Activated CD4-positive, alpha-beta T cell treated with anti-CD3 and anti-CD28 coated beads, Interleukin-2, amount 10 ng/mL, durations not matched to agents 24 days and 14 days (primary cell): ENCODE data around the gene LIX1. TPM values are rescaled to one million over a fixed set of nuclear protein-coding genes. Genes with fewer than 3 reads are reported as not detected.
"Not testable (repeated sequence)": the region's sequence is repeated elsewhere in the genome, so short reads cannot be mapped to it uniquely, and the experiment has no call there.

Source experiments
- DNase-seq: peaks from one replicate; pipeline ENCODE4 v3.0.0; 2022
- H3K27ac Mint-ChIP-seq: one replicate; pipeline ENCODE4 v1.8.0; 2022; ENCODE audit warnings: mild to moderate bottlenecking, mixed read lengths
- H3K27me3 Mint-ChIP-seq: one replicate; pipeline ENCODE4 v1.8.0; 2022; ENCODE audit warnings: mixed read lengths
- H3K36me3 Mint-ChIP-seq: one replicate; pipeline ENCODE4 v1.8.0; 2022; ENCODE audit warnings: low read depth, mild to moderate bottlenecking, mixed read lengths
- H3K4me1 Mint-ChIP-seq: one replicate; pipeline ENCODE4 v1.8.0; 2021; ENCODE audit warnings: mixed read lengths
- H3K4me3 Mint-ChIP-seq: one replicate; pipeline ENCODE4 v1.8.0; 2022; ENCODE audit warnings: mild to moderate bottlenecking, moderate library complexity, mixed read lengths
- H3K9me3 Mint-ChIP-seq: one replicate; pipeline ENCODE4 v1.8.0; 2021; ENCODE audit warnings: mixed read lengths
- intact Hi-C: fragments of 100-400 bp; cut with micrococcal nuclease; formaldehyde crosslinking; loops from one replicate; pipeline ENCODE4 v1.15.1; 2023
- total RNA-seq: library from RNA; stranded (reverse); gene quantifications from 2 replicates; pipeline ENCODE4 v1.2.3, GENCODE V29; 2022

Gene LIX1
- total RNA-seq, 1 donor from 2014 or later, result not detected

DNA sequence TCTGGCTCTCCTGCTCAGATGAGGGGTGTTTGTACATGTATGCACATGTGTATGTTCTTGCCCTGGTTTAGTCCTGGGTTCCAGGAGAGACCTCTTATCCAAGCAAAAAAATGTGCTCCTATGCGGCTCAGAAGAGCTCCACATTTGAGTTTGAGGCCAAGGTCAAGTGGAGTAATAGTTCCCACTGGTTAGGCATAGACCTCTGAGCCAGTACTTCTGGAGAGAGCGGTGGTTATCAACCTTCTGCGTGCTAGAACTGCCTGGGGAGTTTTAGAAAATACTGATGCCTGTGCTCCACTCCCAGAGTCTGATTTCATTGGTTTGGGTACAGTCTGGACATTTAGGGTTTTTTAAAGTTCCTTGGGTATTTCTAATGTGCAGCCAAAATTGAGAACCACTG lies 51.5 kb downstream of the LIX1 start:
- Mint-ChIP-seq H3K27ac (no peak overlapping the region), H3K4me1 (peaks cover 15% of the 10 kb centered on the region), H3K27me3 (peaks cover 32% of the 10 kb centered on the region), H3K4me3 (no peak overlapping the region), H3K36me3 (no peaks in the 10 kb centered on the region), H3K9me3 (peaks cover 7% of the 10 kb centered on the region)
- no peak for DNase-seq
- intact Hi-C loops, result loop anchor here (10.0 kb wide), 3 partner anchors 156 to 1934 kb away; partner anchors contain the start of gene LNPEP

DNA sequence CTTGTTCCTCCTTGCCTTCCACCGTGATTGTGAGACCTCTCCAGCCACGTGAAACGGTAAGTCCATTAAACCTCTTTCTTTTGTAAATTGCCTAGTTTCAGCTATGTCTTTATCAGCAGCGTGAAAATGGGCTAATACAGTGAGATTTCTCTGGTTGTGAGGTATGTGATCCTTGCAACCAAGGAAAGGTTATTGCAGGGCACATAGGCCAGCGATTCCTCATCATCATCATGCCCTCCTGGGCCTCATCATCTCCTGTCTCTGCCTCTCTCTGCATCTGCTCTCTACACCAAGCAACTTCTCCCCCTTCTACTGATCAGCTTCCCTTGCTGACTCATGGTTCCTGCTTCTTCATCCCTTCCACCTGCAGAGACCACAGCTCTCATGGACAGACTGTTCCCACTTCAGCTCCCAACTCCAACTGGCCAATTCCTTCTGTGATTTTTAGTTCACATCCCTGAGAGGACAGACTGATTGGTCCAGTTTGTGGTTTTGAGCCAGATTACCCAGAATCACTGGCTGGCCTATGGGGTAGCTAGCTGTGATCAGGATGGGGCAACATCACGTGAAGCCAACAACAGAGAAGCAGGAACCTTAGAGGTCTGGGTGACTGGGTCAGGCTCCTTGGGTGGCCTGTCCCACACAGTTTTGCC lies 53.1 kb downstream of the LIX1 start:
- intact Hi-C loops, result no loop called here
- no peak overlapping the region for H3K4me3 Mint-ChIP-seq
- peaks cover 4% of the 10 kb centered on the region for H3K9me3 Mint-ChIP-seq
- H3K4me1 Mint-ChIP-seq, result peaks cover 2% of the 10 kb centered on the region
- no peak overlapping the region for H3K27ac Mint-ChIP-seq
- peaks cover 33% of the 10 kb centered on the region for H3K27me3 Mint-ChIP-seq
- H3K36me3 Mint-ChIP-seq, result no peaks in the 10 kb centered on the region
- DNase-seq, result no peak

GRCh38 chr5:97088774-97089148 lies 53.6 kb downstream of the LIX1 start:
- no peak overlapping the region for H3K4me3 Mint-ChIP-seq
- intact Hi-C loops, result no loop called here
- H3K27ac Mint-ChIP-seq, result no peak overlapping the region
- peaks cover 2% of the 10 kb centered on the region for H3K4me1 Mint-ChIP-seq
- DNase-seq, result no peak
- H3K27me3 Mint-ChIP-seq, result peaks cover 38% of the 10 kb centered on the region
- H3K36me3 Mint-ChIP-seq, result no peaks in the 10 kb centered on the region
- H3K9me3 Mint-ChIP-seq, result peaks cover 7% of the 10 kb centered on the region

DNA sequence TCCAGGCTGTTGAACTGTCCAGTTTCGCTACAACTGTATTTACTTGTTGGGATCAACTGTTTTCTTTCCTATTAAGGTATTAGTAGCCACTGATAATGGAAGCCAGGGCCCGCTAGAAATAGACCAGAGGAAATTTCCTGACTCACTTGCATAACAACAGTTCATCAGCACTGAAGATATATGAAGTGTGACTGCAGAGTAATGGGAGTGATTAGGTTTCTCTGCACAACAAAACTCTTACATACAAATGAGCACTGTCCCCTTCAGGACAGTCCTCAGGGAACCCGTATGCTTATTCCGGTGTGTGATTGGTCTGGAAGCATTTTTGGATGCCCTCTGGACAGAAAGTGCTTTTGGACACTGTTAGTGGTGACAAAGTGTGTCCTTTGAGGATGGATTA lies 55.3 kb downstream of the LIX1 start:
- H3K4me1 Mint-ChIP-seq, result peaks cover 4% of the 10 kb centered on the region
- H3K9me3 Mint-ChIP-seq, result peaks cover 7% of the 10 kb centered on the region
- H3K27ac Mint-ChIP-seq, result no peak overlapping the region
- intact Hi-C loops, result no loop called here
- no peak for DNase-seq
- H3K36me3 Mint-ChIP-seq, result no peaks in the 10 kb centered on the region
- peaks cover 40% of the 10 kb centered on the region for H3K27me3 Mint-ChIP-seq
- no peak overlapping the region for H3K4me3 Mint-ChIP-seq

- intact Hi-C loops, result no loop called here
- Mint-ChIP-seq H3K4me3 (no peak overlapping the region), H3K9me3 (peaks cover 7% of the 10 kb centered on the region), H3K27me3 (peaks cover 34% of the 10 kb centered on the region), H3K27ac (no peak overlapping the region), H3K36me3 (no peaks in the 10 kb centered on the region), H3K4me1 (peaks cover 11% of the 10 kb centered on the region)
- DNase-seq, result no peak
These were observed 56.8 kb downstream of the LIX1 start for GRCh38 chr5:97085459-97086181.

DNA sequence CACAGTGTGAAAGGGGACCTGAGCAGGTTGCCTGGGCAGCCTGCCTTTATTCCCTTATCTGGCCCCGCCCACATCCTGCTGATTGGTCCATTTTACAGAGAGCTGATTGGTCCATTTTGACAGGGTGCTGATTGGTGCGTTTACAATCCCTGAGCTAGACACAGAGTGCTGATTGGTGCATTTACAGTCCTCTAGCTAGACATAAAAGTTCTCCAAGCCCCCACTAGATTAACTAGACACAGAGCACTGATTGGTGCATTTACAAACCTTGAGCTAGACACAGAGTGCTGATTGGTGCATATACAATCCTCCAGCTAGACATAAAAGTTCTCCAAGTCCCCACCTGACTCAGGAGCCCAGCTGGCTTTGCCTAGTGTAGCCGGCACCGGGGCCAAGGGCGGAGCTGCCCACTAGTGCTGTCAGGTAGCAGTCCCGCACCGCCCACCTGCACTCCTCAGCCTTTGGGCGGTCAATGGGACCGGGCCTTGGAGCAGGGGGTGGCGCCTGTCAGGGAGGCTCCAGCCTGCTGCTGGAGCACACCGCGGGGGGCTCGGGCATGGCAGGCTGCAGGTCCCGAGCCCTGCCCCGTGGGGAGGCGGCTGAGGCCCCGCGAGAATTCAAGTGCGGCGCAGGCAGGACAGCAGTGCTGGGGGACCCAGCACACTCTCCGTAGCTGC lies 57.5 kb downstream of the LIX1 start:
- Mint-ChIP-seq H3K4me1 (peaks cover 11% of the 10 kb centered on the region), H3K27me3 (peaks cover 31% of the 10 kb centered on the region)
- intact Hi-C loops, H3K36me3 Mint-ChIP-seq, DNase-seq, H3K27ac Mint-ChIP-seq, H3K4me3 Mint-ChIP-seq, H3K9me3 Mint-ChIP-seq: not testable (repeated sequence)

DNA sequence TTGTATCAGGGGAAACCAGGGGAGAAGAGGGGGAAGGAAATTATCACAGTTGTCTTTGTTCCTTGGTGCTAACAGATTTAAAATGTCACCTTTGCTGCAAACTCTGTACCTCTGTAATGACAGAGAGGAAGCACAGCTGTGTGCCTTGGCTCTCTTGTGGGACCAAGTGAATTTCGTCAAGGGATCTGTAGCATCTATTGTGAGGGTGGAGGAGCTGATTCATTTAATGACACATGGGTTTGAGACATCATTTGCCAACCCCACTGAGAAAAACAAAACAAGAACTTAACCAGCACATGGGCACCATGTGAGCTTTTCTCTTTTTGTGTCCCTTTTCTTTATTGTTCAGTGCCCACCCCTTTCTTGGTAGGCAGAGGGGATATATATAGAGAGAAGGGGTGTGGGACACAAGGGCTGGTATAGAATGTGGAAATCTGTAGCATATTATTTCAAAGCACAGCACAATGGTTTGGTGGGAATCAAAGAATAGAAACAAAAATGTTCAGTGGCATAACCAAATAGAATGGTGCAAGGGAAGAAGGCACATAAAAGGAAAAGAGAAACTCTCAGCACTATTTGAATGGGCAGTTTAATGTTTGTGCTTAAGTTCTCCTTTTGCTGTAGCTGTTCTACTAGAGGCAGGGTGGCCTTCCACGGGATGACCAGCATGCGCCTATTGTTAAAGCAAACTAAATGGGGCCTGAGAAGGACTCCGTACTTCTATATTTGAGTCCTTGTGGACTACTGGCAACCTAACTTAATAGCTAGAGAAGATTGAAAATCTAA lies 63.3 kb downstream of the LIX1 start:
- peaks cover 1% of the 10 kb centered on the region for H3K9me3 Mint-ChIP-seq
- H3K27ac Mint-ChIP-seq, result no peak overlapping the region
- no peak for DNase-seq
- peaks cover 23% of the 10 kb centered on the region for H3K27me3 Mint-ChIP-seq
- H3K36me3 Mint-ChIP-seq, result no peaks in the 10 kb centered on the region
- no peak overlapping the region for H3K4me3 Mint-ChIP-seq
- H3K4me1 Mint-ChIP-seq, result peaks cover 13% of the 10 kb centered on the region
- intact Hi-C loops, result no loop called here

DNA sequence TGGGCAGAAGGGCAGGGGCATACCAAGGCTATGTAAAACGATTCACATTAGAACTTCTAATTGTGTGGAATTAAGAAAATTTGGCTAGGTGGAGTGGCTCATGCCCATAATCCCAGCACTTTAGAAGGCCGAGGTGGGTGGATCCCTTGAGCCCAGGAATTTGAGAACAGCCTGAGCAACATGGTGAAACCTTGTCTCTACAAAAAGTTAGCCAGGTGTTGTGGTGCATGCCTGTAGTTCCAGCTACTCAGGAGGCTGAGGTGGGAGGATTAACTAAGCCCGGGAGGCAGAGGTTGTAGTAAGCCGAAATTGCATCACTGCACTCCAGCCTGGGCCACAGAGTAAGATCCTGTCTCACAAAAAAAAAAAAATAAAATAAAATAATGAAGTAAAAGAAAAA lies 65.2 kb downstream of the LIX1 start:
- Mint-ChIP-seq H3K9me3 (no peaks in the 10 kb centered on the region), H3K27ac (no peak overlapping the region), H3K4me3 (no peak overlapping the region), H3K27me3 (peaks cover 13% of the 10 kb centered on the region), H3K4me1 (peaks cover 12% of the 10 kb centered on the region), H3K36me3 (no peaks in the 10 kb centered on the region)
- intact Hi-C loops, result no loop called here
- no peak for DNase-seq

DNA sequence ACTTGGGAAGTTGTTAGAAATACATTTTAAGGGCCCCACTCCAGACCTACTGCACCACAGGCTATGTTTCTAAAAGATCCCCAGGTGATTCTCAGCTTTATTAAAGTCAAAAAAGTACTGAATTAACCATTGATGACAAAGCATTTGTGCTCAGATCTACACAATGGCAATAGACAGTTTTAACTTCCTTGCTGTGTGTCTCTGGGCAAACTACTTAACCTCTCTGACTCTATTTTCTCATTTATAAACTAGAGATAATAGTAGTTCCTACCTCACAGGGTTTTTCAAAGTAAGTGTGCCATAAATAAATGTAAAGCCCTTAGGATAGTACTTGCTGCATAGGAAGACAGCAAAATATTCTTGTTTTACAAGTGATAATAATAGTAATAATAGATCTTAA lies 66.3 kb downstream of the LIX1 start:
- Mint-ChIP-seq H3K4me3 (no peak overlapping the region), H3K27ac (no peak overlapping the region), H3K4me1 (peaks cover 6% of the 10 kb centered on the region), H3K27me3 (peaks cover 10% of the 10 kb centered on the region), H3K36me3 (no peaks in the 10 kb centered on the region), H3K9me3 (no peaks in the 10 kb centered on the region)
- intact Hi-C loops, result no loop called here
- DNase-seq, result no peak

GRCh38 chr5:97075649-97076048 lies 66.8 kb downstream of the LIX1 start:
- Mint-ChIP-seq H3K4me3 (no peak overlapping the region), H3K27me3 (peaks cover 7% of the 10 kb centered on the region), H3K27ac (no peak overlapping the region), H3K36me3 (no peaks in the 10 kb centered on the region), H3K4me1 (peaks cover 4% of the 10 kb centered on the region), H3K9me3 (no peaks in the 10 kb centered on the region)
- intact Hi-C loops, result no loop called here
- no peak for DNase-seq

- H3K9me3 Mint-ChIP-seq, result no peaks in the 10 kb centered on the region
- DNase-seq, result no peak
- H3K4me3 Mint-ChIP-seq, result no peak overlapping the region
- no peaks in the 10 kb centered on the region for H3K36me3 Mint-ChIP-seq
- intact Hi-C loops, result no loop called here
- peaks cover 4% of the 10 kb centered on the region for H3K4me1 Mint-ChIP-seq
- H3K27me3 Mint-ChIP-seq, result peaks cover 7% of the 10 kb centered on the region
- H3K27ac Mint-ChIP-seq, result no peak overlapping the region
These were observed 67.4 kb downstream of the LIX1 start for GRCh38 chr5:97074859-97075489.

DNA sequence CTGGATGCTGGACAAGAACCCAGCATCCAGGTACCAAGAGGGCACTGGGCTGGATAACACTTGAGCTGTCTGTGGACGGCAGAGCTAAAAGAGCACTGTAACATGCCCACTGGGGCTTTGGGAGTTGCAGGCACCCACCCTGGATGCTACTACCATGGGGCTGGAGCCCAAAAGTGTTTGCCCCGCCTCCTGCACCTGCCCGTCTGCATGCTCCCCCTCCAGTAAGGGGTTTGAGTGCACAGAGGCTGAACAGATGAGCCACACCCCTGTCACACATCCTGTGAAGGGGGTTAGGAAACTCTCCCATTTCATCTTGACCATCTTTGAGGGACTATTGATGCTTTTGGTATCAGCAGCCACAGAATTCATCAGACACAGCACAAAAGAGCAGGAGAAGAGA lies 69.0 kb downstream of the LIX1 start:
- DNase-seq, result no peak
- Mint-ChIP-seq H3K4me1 (no peaks in the 10 kb centered on the region), H3K9me3 (no peaks in the 10 kb centered on the region), H3K4me3 (no peak overlapping the region), H3K27ac (no peak overlapping the region), H3K27me3 (peaks cover 3% of the 10 kb centered on the region), H3K36me3 (no peaks in the 10 kb centered on the region)
- intact Hi-C loops, result no loop called here

DNA sequence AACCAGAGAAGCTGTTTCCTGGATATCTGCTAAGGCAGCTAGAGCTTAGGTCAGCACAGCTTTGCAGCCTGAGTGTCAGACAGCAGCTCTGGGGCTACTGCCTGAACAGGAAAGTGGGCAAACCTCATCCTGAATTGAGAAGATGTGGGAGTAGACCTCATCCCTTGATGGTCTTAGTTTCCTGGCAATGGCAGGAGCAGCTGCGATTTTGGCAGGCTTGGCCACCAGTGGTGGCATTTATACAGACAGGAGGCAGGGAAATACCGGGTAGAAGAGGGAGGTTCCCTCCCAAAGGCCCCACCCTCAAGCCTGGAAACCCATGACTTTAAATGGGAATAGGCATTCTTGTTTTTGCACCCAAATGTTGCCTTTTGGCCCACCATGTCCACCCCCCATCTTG lies 69.7 kb downstream of the LIX1 start:
- H3K4me3 Mint-ChIP-seq, result no peak overlapping the region
- peaks cover 3% of the 10 kb centered on the region for H3K27me3 Mint-ChIP-seq
- no peaks in the 10 kb centered on the region for H3K4me1 Mint-ChIP-seq
- no peaks in the 10 kb centered on the region for H3K9me3 Mint-ChIP-seq
- intact Hi-C loops, result no loop called here
- H3K27ac Mint-ChIP-seq, result no peak overlapping the region
- no peaks in the 10 kb centered on the region for H3K36me3 Mint-ChIP-seq
- DNase-seq, result no peak
